Measurements from ENCODE around the gene AFMID.
A peak's percentile ranks its signal among the peaks of the same experiment; 100 is the strongest.
"Not testable (repeated sequence)": the region's sequence is repeated elsewhere in the genome, so short reads cannot be mapped to it uniquely, and the experiment has no call there.

Gene AFMID

GRCh38 chr17:78252701-78253635, 65.8 kb downstream of the AFMID start:
- TF ChIP-seq CTCF (IDR thresholded peaks at IDR 0.05; ENCODE audit: low read depth, low read length) = no peak
- no peak overlapping the region for H3K4me3 ChIP-seq (replicated peaks in 1 of 2; ENCODE audit: low read depth in 2 of 2, low read length in 2 of 2)
- no peak for DNase-seq (ENCODE audit: low read depth in 2 of 2)

- not testable (repeated sequence) for DNase-seq (ENCODE audit: low read depth in 2 of 2)
- peak overlapping the region; percentile 64 to 86 for H3K4me3 ChIP-seq (replicated peaks in 1 of 2; ENCODE audit: low read depth in 2 of 2, low read length in 2 of 2)
These were observed 66.4 kb downstream of the AFMID start for GRCh38 chr17:78253636-78253945.

GRCh38 chr17:78253946-78254672, 66.9 kb downstream of the AFMID start:
- no peak for TF ChIP-seq CTCF (IDR thresholded peaks at IDR 0.05; ENCODE audit: low read depth, low read length)
- peak; percentile 77 to 88 for DNase-seq (ENCODE audit: low read depth in 2 of 2)
- H3K4me3 ChIP-seq (replicated peaks in 1 of 2; ENCODE audit: low read depth in 2 of 2, low read length in 2 of 2) = peak overlapping the region; percentile 64 to 86

GRCh38 chr17:78255029-78255656, 68.0 kb downstream of the AFMID start:
- TF ChIP-seq CTCF (IDR thresholded peaks at IDR 0.05; ENCODE audit: low read depth, low read length) = no peak
- no peak for DNase-seq (ENCODE audit: low read depth in 2 of 2)
- no peak overlapping the region for H3K4me3 ChIP-seq (replicated peaks in 1 of 2; ENCODE audit: low read depth in 2 of 2, low read length in 2 of 2)

GRCh38 chr17:78255953-78256706, 69.0 kb downstream of the AFMID start:
- no peak for DNase-seq (ENCODE audit: low read depth in 2 of 2)
- TF ChIP-seq CTCF (IDR thresholded peaks at IDR 0.05; ENCODE audit: low read depth, low read length) = no peak
- H3K4me3 ChIP-seq (replicated peaks in 1 of 2; ENCODE audit: low read depth in 2 of 2, low read length in 2 of 2) = no peak overlapping the region

GRCh38 chr17:78256707-78257591, 69.8 kb downstream of the AFMID start:
- peak in 1 of 2 donors; percentile 80 for DNase-seq (ENCODE audit: low read depth in 2 of 2)
- H3K4me3 ChIP-seq (replicated peaks in 1 of 2; ENCODE audit: low read depth in 2 of 2, low read length in 2 of 2) = no peak overlapping the region
- no peak for TF ChIP-seq CTCF (IDR thresholded peaks at IDR 0.05; ENCODE audit: low read depth, low read length)
